Loucy (cell line): ENCODE results near the gene TSPEAR.

Source experiments
- H2AFZ ChIP-seq: fragments of 200-600 bp; sonication (generic); 2 replicates; pipeline ENCODE4 v1.6.0; 2016; ENCODE audit warnings: antibody characterized with exemption, mild to moderate bottlenecking, low read length, moderate library complexity
- H3F3A ChIP-seq: fragments of 200-600 bp; 2 replicates; pipeline ENCODE4 v1.6.0; 2016; ENCODE audit warnings: antibody characterized with exemption, low read depth, mild to moderate bottlenecking
- H3K27me3 ChIP-seq: fragments of 200-600 bp; sonication (generic); 2 replicates; pipeline ENCODE4 v1.6.1; 2014; ENCODE audit warnings: low read length, mild to moderate bottlenecking; ENCODE audit not compliant: insufficient read depth, poor library complexity, severe bottlenecking
- H3K36me3 ChIP-seq: fragments of 200-600 bp; sonication (generic); 2 replicates; pipeline ENCODE4 v1.6.1; 2016; ENCODE audit warnings: low read length; ENCODE audit not compliant: insufficient read depth
- H3K4me1 ChIP-seq: fragments of 200-600 bp; sonication (generic); 2 replicates; pipeline ENCODE4 v1.5.1; 2014; ENCODE audit warnings: low read length, mild to moderate bottlenecking; ENCODE audit not compliant: insufficient read depth, poor library complexity, severe bottlenecking
- H3K4me2 ChIP-seq: fragments of 200-600 bp; sonication (generic); 2 replicates; pipeline ENCODE4 v1.6.0; 2014; ENCODE audit warnings: antibody characterized with exemption, low read length, low read depth, mild to moderate bottlenecking; ENCODE audit not compliant: poor library complexity, severe bottlenecking
- H3K4me3 ChIP-seq: fragments of 200-600 bp; sonication (generic); 2 replicates; pipeline ENCODE4 v1.5.1; 2014; ENCODE audit warnings: low read length, mild to moderate bottlenecking, mixed read lengths; ENCODE audit not compliant: poor library complexity, severe bottlenecking
- H3K79me2 ChIP-seq: fragments of 200-600 bp; sonication (generic); 2 replicates; pipeline ENCODE4 v1.6.1; 2014; ENCODE audit warnings: low read length; ENCODE audit not compliant: insufficient read depth
- H3K9ac ChIP-seq: fragments of 200-600 bp; sonication (generic); 2 replicates; pipeline ENCODE4 v1.6.0; 2014; ENCODE audit warnings: mild to moderate bottlenecking, low read depth, low read length, moderate library complexity; ENCODE audit not compliant: poor library complexity, severe bottlenecking
- H3K9me2 ChIP-seq: fragments of 200-600 bp; sonication (generic); replicated peaks from 2 replicates; pipeline ENCODE4 v1.6.1; 2016; ENCODE audit warnings: low read depth, low read length, mixed read lengths
- H3K9me3 ChIP-seq: fragments of 200-600 bp; sonication (generic); 2 replicates; pipeline ENCODE4 v1.6.1; 2014; ENCODE audit warnings: mild to moderate bottlenecking, antibody characterized with exemption, low read length, low read depth; ENCODE audit not compliant: insufficient read depth
- H4K20me1 ChIP-seq: fragments of 200-600 bp; sonication (generic); 2 replicates; pipeline ENCODE4 v1.6.0; 2014; ENCODE audit warnings: antibody characterized with exemption, low read length, mild to moderate bottlenecking; ENCODE audit not compliant: insufficient read depth, poor library complexity, severe bottlenecking
- CTCF ChIP-seq: fragments of 200-600 bp; sonication (generic); conservative IDR thresholded peaks from 2 replicates; pipeline ENCODE4 v1.5.1; 2014; ENCODE audit warnings: mild to moderate bottlenecking, antibody characterized with exemption, low read length
- EZH2phosphoT487 ChIP-seq: fragments of 200-600 bp; IDR thresholded peaks from 2 replicates; pipeline ENCODE4 v1.6.1; 2018; ENCODE audit warnings: antibody characterized with exemption, mild to moderate bottlenecking, moderate library complexity, borderline replicate concordance

Gene TSPEAR

DNA sequence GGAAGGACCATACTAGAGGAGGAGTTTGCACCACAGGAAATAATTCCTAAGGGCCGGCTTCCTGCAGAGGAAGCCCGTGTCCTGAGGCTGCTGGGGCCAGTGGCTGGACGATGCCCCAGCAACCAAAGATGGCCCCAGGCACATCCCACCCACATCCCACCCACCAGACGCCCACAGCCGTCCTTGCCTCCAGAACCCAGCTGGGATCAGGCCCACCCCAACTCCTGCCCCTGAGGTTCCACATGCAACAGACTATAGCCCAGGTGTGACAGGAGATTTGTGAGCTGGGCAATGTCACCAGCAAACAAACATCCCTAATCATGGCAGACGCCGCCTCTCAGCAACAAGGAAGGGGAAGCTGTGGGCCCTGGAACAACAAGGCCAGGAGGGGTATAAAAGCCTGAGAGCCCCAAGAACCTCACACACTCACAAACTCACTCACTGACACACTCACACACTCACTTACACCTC, 84.7 kb downstream of the TSPEAR start, which contains the start of gene KRTAP10-9:
Gene KRTAP10-9 (plus strand): TSS at position 421 of the 471 bp plus-strand sequence. CDS start 79 bp downstream, outside the sequence.
- TF ChIP-seq EZH2phosphoT487 (no peak), CTCF (no peak)
- H3K4me2 ChIP-seq: no peak within 1 kb of the TSS
- H3K9me3 ChIP-seq: peaks cover 19% of the 10 kb centered on the region; the same call in 1 of the 2 replicates
- H3K36me3 ChIP-seq: no peaks in the 10 kb centered on the region
- no peaks in the 10 kb centered on the region for H3F3A ChIP-seq
- no peak within 1 kb of the TSS for H3K9ac ChIP-seq
- no peaks in the 10 kb centered on the region for H3K27me3 ChIP-seq
- H3K9me2 ChIP-seq: no peaks in the 10 kb centered on the region
- H4K20me1 ChIP-seq: no peaks in the 10 kb centered on the region
- no peak within 1 kb of the TSS for H3K4me3 ChIP-seq
- H2AFZ ChIP-seq: no peak within 1 kb of the TSS
- H3K79me2 ChIP-seq: no peaks in the 10 kb centered on the region
- H3K4me1 ChIP-seq: no peaks in the 10 kb centered on the region

GRCh38 chr21:44626262-44626661, 85.1 kb downstream of the TSPEAR start:
- Histone ChIP-seq H3K9me3 (peaks cover 19% of the 10 kb centered on the region; the same call in 1 of the 2 replicates), H3K36me3 (no peaks in the 10 kb centered on the region), H3K4me2 (no peak overlapping the region), H3K9ac (no peak overlapping the region), H3K9me2 (no peaks in the 10 kb centered on the region), H4K20me1 (no peaks in the 10 kb centered on the region), H2AFZ (no peak overlapping the region), H3K79me2 (no peaks in the 10 kb centered on the region), H3K4me3 (no peak overlapping the region), H3F3A (no peaks in the 10 kb centered on the region), H3K27me3 (no peaks in the 10 kb centered on the region), H3K4me1 (no peaks in the 10 kb centered on the region)
- TF ChIP-seq CTCF: no peak
- TF ChIP-seq EZH2phosphoT487: no peak

DNA sequence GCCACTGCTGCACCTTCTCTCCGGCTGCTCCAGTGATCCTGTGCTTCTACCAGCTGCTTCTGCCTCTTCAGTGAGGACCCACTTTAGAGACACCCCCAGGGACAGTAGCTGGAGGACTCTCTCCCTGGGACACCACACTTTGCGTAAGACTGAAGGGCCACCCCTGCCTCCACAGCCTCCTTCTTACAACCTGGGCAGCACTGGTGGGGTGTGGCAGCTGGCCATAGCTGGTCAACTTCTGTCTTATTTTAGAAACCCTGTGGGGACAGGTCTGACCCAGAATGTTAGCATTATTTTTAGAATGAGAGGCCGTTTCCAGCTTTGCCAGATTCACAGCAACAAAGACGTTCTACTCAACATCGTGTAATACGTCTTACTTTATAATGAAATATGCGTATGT, 85.6 kb downstream of the TSPEAR start:
- H3K27me3 ChIP-seq: no peaks in the 10 kb centered on the region
- no peaks in the 10 kb centered on the region for H3K36me3 ChIP-seq
- no peaks in the 10 kb centered on the region for H3K4me1 ChIP-seq
- H3K9me2 ChIP-seq: no peaks in the 10 kb centered on the region
- H3F3A ChIP-seq: no peaks in the 10 kb centered on the region
- no peak overlapping the region for H3K4me2 ChIP-seq
- H3K9me3 ChIP-seq: peaks cover 17% of the 10 kb centered on the region; the same call in 1 of the 2 replicates
- H4K20me1 ChIP-seq: no peaks in the 10 kb centered on the region
- no peak overlapping the region for H3K9ac ChIP-seq
- H2AFZ ChIP-seq: no peak overlapping the region
- H3K79me2 ChIP-seq: no peaks in the 10 kb centered on the region
- no peak overlapping the region for H3K4me3 ChIP-seq
- TF ChIP-seq EZH2phosphoT487 (no peak), CTCF (no peak)
